ENCODE data around the gene FRS2. TPM values are rescaled to one million over a fixed set of nuclear protein-coding genes. Genes with fewer than 3 reads are reported as not detected.

The FRS2 gene
- polyA plus RNA-seq, 1 donor from 2014 or later = 20.2 TPM

GRCh38 chr12:69508091-69508490 lies 37.9 kb downstream of the FRS2 start:
- Histone ChIP-seq H4K20me1 (ENCODE audit: insufficient read depth) (no peaks in the 10 kb centered on the region), H3K9ac (ENCODE audit: low read length) (no peak overlapping the region), H3K79me2 (replicated peaks; ENCODE audit: insufficient read depth, low read length) (peaks cover 45% of the 10 kb centered on the region), H3K27me3 (ENCODE audit: insufficient read depth, low read depth, low read length) (no peaks in the 10 kb centered on the region), H3K9me2 (ENCODE audit: insufficient read depth, low read length) (no peaks in the 10 kb centered on the region), H3F3A (ENCODE audit: insufficient read depth, low read length, poor library complexity, severe bottlenecking) (peaks cover 5% of the 10 kb centered on the region), H3K9me3 (ENCODE audit: low read length) (no peaks in the 10 kb centered on the region), H3K4me2 (ENCODE audit: low read length) (no peak overlapping the region), H3K4me3 (ENCODE audit: low read length) (no peak overlapping the region), H3K27ac (ENCODE audit: low read length) (no peak overlapping the region), H3K36me3 (ENCODE audit: insufficient read depth, low read length) (no peaks in the 10 kb centered on the region), H2AFZ (ENCODE audit: low read depth, low read length) (no peak overlapping the region)
- TF ChIP-seq RAD21 (conservative IDR thresholded peaks at IDR 0.05) (no peak), SMC3 (conservative IDR thresholded peaks at IDR 0.05; ENCODE audit: poor library complexity) (no peak), POLR2AphosphoS5 (IDR thresholded peaks at IDR 0.05) (no peak), MXI1 (conservative IDR thresholded peaks at IDR 0.05; ENCODE audit: poor library complexity, severe bottlenecking) (no peak), EP300 (conservative IDR thresholded peaks at IDR 0.05; ENCODE audit: poor library complexity, severe bottlenecking) (no peak), REST (IDR thresholded peaks at IDR 0.05; ENCODE audit: borderline replicate concordance) (no peak), CTCF (IDR thresholded peaks at IDR 0.05; ENCODE audit: poor library complexity, severe bottlenecking) (no peak), TAF1 (IDR thresholded peaks at IDR 0.05; ENCODE audit: low read depth) (no peak), EZH2 (IDR thresholded peaks at IDR 0.05; ENCODE audit: borderline replicate concordance, insufficient read depth, low read length, poor library complexity, severe bottlenecking) (no peak)

GRCh38 chr12:69508621-69509020 lies 38.4 kb downstream of the FRS2 start:
- no peak overlapping the region for H3K27ac ChIP-seq (ENCODE audit: low read length)
- peaks cover 44% of the 10 kb centered on the region for H3K79me2 ChIP-seq (replicated peaks; ENCODE audit: insufficient read depth, low read length)
- no peaks in the 10 kb centered on the region for H3K36me3 ChIP-seq (ENCODE audit: insufficient read depth, low read length)
- H2AFZ ChIP-seq (ENCODE audit: low read depth, low read length) = no peak overlapping the region
- no peaks in the 10 kb centered on the region for H3K9me2 ChIP-seq (ENCODE audit: insufficient read depth, low read length)
- no peaks in the 10 kb centered on the region for H3K9me3 ChIP-seq (ENCODE audit: low read length)
- peaks cover 5% of the 10 kb centered on the region for H3F3A ChIP-seq (ENCODE audit: insufficient read depth, low read length, poor library complexity, severe bottlenecking)
- H3K27me3 ChIP-seq (ENCODE audit: insufficient read depth, low read depth, low read length) = no peaks in the 10 kb centered on the region
- no peak overlapping the region for H3K4me2 ChIP-seq (ENCODE audit: low read length)
- no peak overlapping the region for H3K9ac ChIP-seq (ENCODE audit: low read length)
- no peaks in the 10 kb centered on the region for H4K20me1 ChIP-seq (ENCODE audit: insufficient read depth)
- TF ChIP-seq SMC3 (conservative IDR thresholded peaks at IDR 0.05; ENCODE audit: poor library complexity) (no peak), MXI1 (conservative IDR thresholded peaks at IDR 0.05; ENCODE audit: poor library complexity, severe bottlenecking) (no peak), EZH2 (IDR thresholded peaks at IDR 0.05; ENCODE audit: borderline replicate concordance, insufficient read depth, low read length, poor library complexity, severe bottlenecking) (no peak), RAD21 (conservative IDR thresholded peaks at IDR 0.05) (no peak), EP300 (conservative IDR thresholded peaks at IDR 0.05; ENCODE audit: poor library complexity, severe bottlenecking) (no peak), CTCF (IDR thresholded peaks at IDR 0.05; ENCODE audit: poor library complexity, severe bottlenecking) (no peak), TAF1 (IDR thresholded peaks at IDR 0.05; ENCODE audit: low read depth) (no peak), REST (IDR thresholded peaks at IDR 0.05; ENCODE audit: borderline replicate concordance) (no peak), POLR2AphosphoS5 (IDR thresholded peaks at IDR 0.05) (no peak)
- no peak overlapping the region for H3K4me3 ChIP-seq (ENCODE audit: low read length)

Data from neural cell (in vitro differentiated cells).